ENCODE data around the gene SEC14L1.

Gene SEC14L1

GRCh38 chr17:77126519-77126918 is 14.2 kb upstream of the SEC14L1 start:
- TF ChIP-seq, protein P1, sequence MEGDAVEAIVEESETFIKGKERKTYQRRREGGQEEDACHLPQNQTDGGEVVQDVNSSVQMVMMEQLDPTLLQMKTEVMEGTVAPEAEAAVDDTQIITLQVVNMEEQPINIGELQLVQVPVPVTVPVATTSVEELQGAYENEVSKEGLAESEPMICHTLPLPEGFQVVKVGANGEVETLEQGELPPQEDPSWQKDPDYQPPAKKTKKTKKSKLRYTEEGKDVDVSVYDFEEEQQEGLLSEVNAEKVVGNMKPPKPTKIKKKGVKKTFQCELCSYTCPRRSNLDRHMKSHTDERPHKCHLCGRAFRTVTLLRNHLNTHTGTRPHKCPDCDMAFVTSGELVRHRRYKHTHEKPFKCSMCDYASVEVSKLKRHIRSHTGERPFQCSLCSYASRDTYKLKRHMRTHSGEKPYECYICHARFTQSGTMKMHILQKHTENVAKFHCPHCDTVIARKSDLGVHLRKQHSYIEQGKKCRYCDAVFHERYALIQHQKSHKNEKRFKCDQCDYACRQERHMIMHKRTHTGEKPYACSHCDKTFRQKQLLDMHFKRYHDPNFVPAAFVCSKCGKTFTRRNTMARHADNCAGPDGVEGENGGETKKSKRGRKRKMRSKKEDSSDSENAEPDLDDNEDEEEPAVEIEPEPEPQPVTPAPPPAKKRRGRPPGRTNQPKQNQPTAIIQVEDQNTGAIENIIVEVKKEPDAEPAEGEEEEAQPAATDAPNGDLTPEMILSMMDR (IDR thresholded peaks at IDR 0.05) = no peak

DNA sequence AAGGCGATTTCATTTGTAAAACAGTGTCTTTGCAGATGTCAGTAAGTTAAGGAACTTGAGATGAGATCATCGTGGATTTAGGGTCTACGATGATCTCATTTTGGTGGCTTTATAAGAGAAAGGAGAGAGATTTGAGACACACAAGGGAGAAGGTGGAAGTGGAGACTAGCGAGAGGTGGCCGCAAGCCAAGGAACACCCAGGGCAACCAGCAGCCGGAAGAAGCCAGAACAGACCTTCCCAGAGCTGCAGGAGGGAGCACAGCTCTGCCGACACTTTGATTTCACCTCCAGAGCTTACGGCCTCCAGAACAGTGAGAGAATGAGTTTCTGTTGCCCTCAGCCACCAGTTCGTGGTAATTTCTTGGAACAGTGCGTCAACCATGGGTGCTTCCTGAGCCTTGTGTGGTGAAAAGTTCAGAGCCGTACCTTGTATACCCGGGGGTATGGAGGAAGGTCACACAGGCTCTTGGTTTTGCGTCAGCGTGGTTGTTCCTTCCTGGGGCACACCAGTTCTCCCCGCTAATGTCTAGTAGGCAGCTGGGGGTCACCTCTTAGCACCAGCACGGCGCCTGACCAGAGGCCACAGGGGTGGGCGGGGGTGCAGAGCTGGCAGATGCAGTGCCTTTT is 12.9 kb upstream of the SEC14L1 start:
- TF ChIP-seq, protein P1 (IDR thresholded peaks at IDR 0.05) = no peak
- H3K27me3 ChIP-seq = no peaks in the 10 kb centered on the region
- intact Hi-C loops (cut with DNase I; ENCODE audit: low total_unique reads) = no loop called here
- H3K9me3 ChIP-seq = no peaks in the 10 kb centered on the region
- peaks cover 0 to 30% (median 14%) of the 10 kb centered on the region in 4 donors for H3K4me1 ChIP-seq
- DNase-seq = peak; percentile 70 to 80
- no peaks in the 10 kb centered on the region for H3K36me3 ChIP-seq
- H3K27ac ChIP-seq = peak overlapping the region; percentile 0 to 43
- H3K4me3 ChIP-seq = no peak overlapping the region

More at GRCh38 chr17:77126519-77126918, 14.2 kb upstream of the SEC14L1 start:
- no peak overlapping the region for H3K27ac ChIP-seq
- intact Hi-C loops (cut with DNase I; ENCODE audit: low total_unique reads) = no loop called here
- no peak overlapping the region for H3K4me3 ChIP-seq
- no peaks in the 10 kb centered on the region for H3K9me3 ChIP-seq
- no peak for DNase-seq
- H3K36me3 ChIP-seq = no peaks in the 10 kb centered on the region
- peaks cover 0 to 36% (median 15%) of the 10 kb centered on the region in 4 donors for H3K4me1 ChIP-seq
- H3K27me3 ChIP-seq = no peaks in the 10 kb centered on the region

GRCh38 chr17:77128896-77129567 is 11.7 kb upstream of the SEC14L1 start:
- Histone ChIP-seq H3K9me3 (no peaks in the 10 kb centered on the region), H3K4me1 (peaks cover 0 to 38% (median 14%) of the 10 kb centered on the region in 4 donors)
- intact Hi-C loops (cut with DNase I; ENCODE audit: low total_unique reads) = no loop called here

GRCh38 chr17:77129568-77130301 is 11.0 kb upstream of the SEC14L1 start:
- Histone ChIP-seq H3K4me3 (no peak overlapping the region), H3K27ac (no peak overlapping the region), H3K27me3 (no peaks in the 10 kb centered on the region), H3K36me3 (no peaks in the 10 kb centered on the region), H3K9me3 (no peaks in the 10 kb centered on the region), H3K4me1 (peaks cover 0 to 38% (median 11%) of the 10 kb centered on the region in 4 donors)
- intact Hi-C loops (cut with DNase I; ENCODE audit: low total_unique reads) = loop anchor here (10.0 kb wide), 1 partner anchor 185 kb away; a partner anchor contains a TSS
- TF ChIP-seq, protein P1 (IDR thresholded peaks at IDR 0.05) = no peak
- no peak for DNase-seq

More at GRCh38 chr17:77128896-77129567, 11.7 kb upstream of the SEC14L1 start:
- TF ChIP-seq, protein P1 (IDR thresholded peaks at IDR 0.05) = no peak
- no peak for DNase-seq
- Histone ChIP-seq H3K4me3 (no peak overlapping the region), H3K27me3 (no peaks in the 10 kb centered on the region), H3K27ac (no peak overlapping the region), H3K36me3 (no peaks in the 10 kb centered on the region)

GRCh38 chr17:77130525-77130924 is 10.2 kb upstream of the SEC14L1 start:
- intact Hi-C loops (cut with DNase I; ENCODE audit: low total_unique reads) = loop anchor here (10.0 kb wide), 1 partner anchor 184 kb away; a partner anchor contains a TSS
- Histone ChIP-seq H3K9me3 (no peaks in the 10 kb centered on the region), H3K27me3 (no peaks in the 10 kb centered on the region), H3K4me1 (peaks cover 0 to 38% (median 8%) of the 10 kb centered on the region in 4 donors), H3K27ac (no peak overlapping the region), H3K36me3 (no peaks in the 10 kb centered on the region), H3K4me3 (no peak overlapping the region)
- DNase-seq = no peak
- TF ChIP-seq, protein P1 (IDR thresholded peaks at IDR 0.05) = no peak

Measured in tibial artery (tissue), 4 donors.